K562 (cell line): ENCODE data around the gene DRAXIN. TPM values are rescaled to one million over a fixed set of nuclear protein-coding genes. Genes with fewer than 3 reads are reported as not detected.
A peak's percentile ranks its signal among the peaks of the same experiment; 100 is the strongest.

ENCODE experiments used
- HOMEZ ChIP-seq: fragments of 250-450 bp; sonication (Bioruptor Pico); IDR thresholded peaks from 2 replicates; pipeline ENCODE4 v1.4.0; 2020; ENCODE audit warnings: mild to moderate bottlenecking, moderate library complexity
- MTA1 ChIP-seq: fragments of 450-650 bp; IDR thresholded peaks from 2 replicates; pipeline ENCODE4 v1.6.1; 2017; ENCODE audit warnings: borderline replicate concordance
- PKNOX1 ChIP-seq: fragments of 450-650 bp; IDR thresholded peaks from 2 replicates; pipeline ENCODE4 v1.6.1; 2016
- PRPF4 ChIP-seq: fragments of 200-400 bp; formaldehyde crosslinking; IDR thresholded peaks from one replicate; pipeline ENCODE4 v1.6.1; 2017; ENCODE audit warnings: low read length, low read depth, mild to moderate bottlenecking; ENCODE audit not compliant: insufficient read depth, poor library complexity, severe bottlenecking
- SMARCB1 ChIP-seq: IDR thresholded peaks from 2 replicates; pipeline ENCODE4 v1.6.1; 2011; ENCODE audit warnings: improper control_type of control experiment, low read depth; ENCODE audit not compliant: insufficient read length
- SP2 ChIP-seq: IDR thresholded peaks from 2 replicates; pipeline ENCODE4 v1.6.1; 2011; ENCODE audit warnings: mild to moderate bottlenecking, low read depth, low read length, moderate library complexity; ENCODE audit not compliant: poor library complexity, severe bottlenecking; ENCODE audit errors: extremely low read depth
- ZBTB9 ChIP-seq: fragments of 450-650 bp; formaldehyde crosslinking; IDR thresholded peaks from 2 replicates; pipeline ENCODE4 v1.4.0; 2020; ENCODE audit warnings: mild to moderate bottlenecking, moderate library complexity
- ZNF764 ChIP-seq: fragments of 250-450 bp; sonication (Bioruptor Pico); IDR thresholded peaks from 2 replicates; pipeline ENCODE4 v1.4.0; 2020; ENCODE audit warnings: low read depth, mild to moderate bottlenecking, moderate library complexity
- ZNF780A ChIP-seq: fragments of 250-450 bp; sonication (Bioruptor Pico); IDR thresholded peaks from 2 replicates; pipeline ENCODE4 v1.5.0; 2021; ENCODE audit warnings: mild to moderate bottlenecking
- polyA plus RNA-seq, 8 experiments: library from polyadenylated mRNA; depleted of rRNA in 4 of 8; stranded (reverse) in 5 of 8; unstranded in 3 of 8; fragments of >200 nt; fragmentation: Nextera tagmentation in 2 of 8; fragmentation: Illumina TruSeq in 1 of 8; extraction: Ambion mirVana in 2 of 8; extraction: Trizol in 1 of 8; gene quantifications; 2 replicates each; pipeline versions ENCODE4 v1.2.1 to v1.2.3, GENCODE V29; 2011 to 2014; ENCODE audit warnings: inconsistent platforms in 1 of 8, missing spikeins in 1 of 8
- total RNA-seq, 7 experiments: library from RNA; depleted of rRNA in 6 of 7; stranded (reverse); fragments of >200 nt in 6 of 7; fragmentation: Illumina TruSeq in 2 of 7; extraction: Trizol in 2 of 7; gene quantifications; 2 replicates each; pipeline versions ENCODE4 v1.2.1 to v1.2.3, GENCODE V29; 2011 to 2021; ENCODE audit warnings: low replicate concordance in 1 of 7
- TF ChIP-seq, protein P1 (sequence below): fragments of 450-650 bp; formaldehyde crosslinking; IDR thresholded peaks from 2 replicates; pipeline ENCODE4 v1.4.0; 2022; ENCODE audit warnings: missing genetic modification characterization
- TF ChIP-seq, protein P2 (sequence below): sonication (generic); formaldehyde crosslinking; IDR thresholded peaks from 2 replicates; pipeline ENCODE4 v1.8.0; 2022; ENCODE audit warnings: mild to moderate bottlenecking, missing genetic modification reagents
- TF ChIP-seq, protein P3 (sequence below): fragments of 200-800 bp; sonication (Bioruptor generic); IDR thresholded peaks from 2 replicates; pipeline ENCODE4 v1.6.1; 2017; ENCODE audit warnings: missing genetic modification characterization, missing compliant biosample characterization
- TF ChIP-seq, protein P4 (sequence below): fragments of 450-650 bp; IDR thresholded peaks from 2 replicates; pipeline ENCODE4 v1.6.1; 2017; ENCODE audit warnings: antibody characterized with exemption, mild to moderate bottlenecking

Gene DRAXIN
- total and polyA plus RNA-seq, 9 of the 15 experiments (the other 6 are each of a cell fraction or from before 2014, with no cell fraction given) = 0.01 to 0.04 (median 0.01) TPM; not detected in 6

DNA sequence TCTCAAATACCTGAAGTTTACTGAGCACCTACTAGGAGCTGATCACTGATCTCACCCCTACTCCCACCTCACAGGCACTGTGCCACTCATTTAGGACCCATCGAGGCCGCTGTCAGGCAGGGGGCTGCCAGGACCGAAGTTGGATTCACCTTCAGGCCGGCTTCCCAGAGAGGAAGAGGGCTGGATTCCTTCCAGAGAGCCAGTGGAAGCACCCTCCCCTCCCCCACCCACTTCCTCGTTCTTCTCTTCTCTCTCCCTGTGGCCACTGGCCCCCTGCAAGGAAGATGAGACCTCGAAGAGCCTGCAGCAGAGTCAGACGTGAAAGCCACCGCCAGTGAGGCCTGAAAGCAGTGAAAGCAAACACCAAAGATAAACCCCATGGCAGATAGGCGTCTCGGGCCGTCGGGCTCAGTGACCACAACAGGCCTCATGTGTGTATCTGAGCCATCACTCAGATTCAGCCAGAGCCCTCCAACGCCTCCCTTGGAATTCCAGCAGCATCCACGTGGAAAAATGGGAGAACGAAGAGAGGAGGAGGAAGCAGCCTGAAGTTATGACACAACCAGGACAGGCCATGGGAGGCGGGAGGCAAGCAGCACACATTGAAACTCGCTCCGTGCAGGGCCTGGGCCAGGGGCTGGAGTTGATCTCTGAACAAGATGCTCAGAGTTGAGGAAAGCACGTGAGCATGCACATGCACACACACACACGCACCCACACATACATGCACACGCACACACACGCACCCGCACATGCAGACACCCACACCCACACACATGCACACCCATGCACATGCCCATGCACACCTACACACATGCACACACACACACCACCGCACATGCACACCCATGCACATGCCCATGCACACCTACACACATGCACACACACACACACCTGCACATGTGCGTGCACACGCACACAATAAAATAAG lies 38.3 kb downstream of the DRAXIN start (continued):
- TF ChIP-seq ZBTB9 (peak; percentile 33; the same call in 1 of the 2 replicates), ZNF780A (CRISPR knock-in tag) (no peak), SMARCB1 (no peak), HOMEZ (CRISPR knock-in tag) (no peak), SP2 (no peak), MTA1 (no peak), ZNF764 (CRISPR knock-in tag) (no peak), PKNOX1 (peak; percentile 32), PRPF4 (no peak)
- TF ChIP-seq, protein P1, sequence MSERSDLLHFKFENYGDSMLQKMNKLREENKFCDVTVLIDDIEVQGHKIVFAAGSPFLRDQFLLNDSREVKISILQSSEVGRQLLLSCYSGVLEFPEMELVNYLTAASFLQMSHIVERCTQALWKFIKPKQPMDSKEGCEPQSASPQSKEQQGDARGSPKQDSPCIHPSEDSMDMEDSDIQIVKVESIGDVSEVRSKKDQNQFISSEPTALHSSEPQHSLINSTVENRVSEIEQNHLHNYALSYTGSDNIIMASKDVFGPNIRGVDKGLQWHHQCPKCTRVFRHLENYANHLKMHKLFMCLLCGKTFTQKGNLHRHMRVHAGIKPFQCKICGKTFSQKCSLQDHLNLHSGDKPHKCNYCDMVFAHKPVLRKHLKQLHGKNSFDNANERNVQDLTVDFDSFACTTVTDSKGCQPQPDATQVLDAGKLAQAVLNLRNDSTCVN (CRISPR knock-in tag) = peak; percentile 84; the same call in 1 of the 2 replicates
- TF ChIP-seq, protein P2, sequence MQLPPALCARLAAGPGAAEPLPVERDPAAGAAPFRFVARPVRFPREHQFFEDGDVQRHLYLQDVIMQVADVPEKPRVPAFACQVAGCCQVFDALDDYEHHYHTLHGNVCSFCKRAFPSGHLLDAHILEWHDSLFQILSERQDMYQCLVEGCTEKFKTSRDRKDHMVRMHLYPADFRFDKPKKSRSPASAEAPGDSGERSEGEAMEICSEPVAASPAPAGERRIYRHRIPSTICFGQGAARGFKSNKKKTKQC = no peak
- TF ChIP-seq, protein P3, sequence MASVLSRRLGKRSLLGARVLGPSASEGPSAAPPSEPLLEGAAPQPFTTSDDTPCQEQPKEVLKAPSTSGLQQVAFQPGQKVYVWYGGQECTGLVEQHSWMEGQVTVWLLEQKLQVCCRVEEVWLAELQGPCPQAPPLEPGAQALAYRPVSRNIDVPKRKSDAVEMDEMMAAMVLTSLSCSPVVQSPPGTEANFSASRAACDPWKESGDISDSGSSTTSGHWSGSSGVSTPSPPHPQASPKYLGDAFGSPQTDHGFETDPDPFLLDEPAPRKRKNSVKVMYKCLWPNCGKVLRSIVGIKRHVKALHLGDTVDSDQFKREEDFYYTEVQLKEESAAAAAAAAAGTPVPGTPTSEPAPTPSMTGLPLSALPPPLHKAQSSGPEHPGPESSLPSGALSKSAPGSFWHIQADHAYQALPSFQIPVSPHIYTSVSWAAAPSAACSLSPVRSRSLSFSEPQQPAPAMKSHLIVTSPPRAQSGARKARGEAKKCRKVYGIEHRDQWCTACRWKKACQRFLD = peak; percentile 53
- TF ChIP-seq, protein P4, sequence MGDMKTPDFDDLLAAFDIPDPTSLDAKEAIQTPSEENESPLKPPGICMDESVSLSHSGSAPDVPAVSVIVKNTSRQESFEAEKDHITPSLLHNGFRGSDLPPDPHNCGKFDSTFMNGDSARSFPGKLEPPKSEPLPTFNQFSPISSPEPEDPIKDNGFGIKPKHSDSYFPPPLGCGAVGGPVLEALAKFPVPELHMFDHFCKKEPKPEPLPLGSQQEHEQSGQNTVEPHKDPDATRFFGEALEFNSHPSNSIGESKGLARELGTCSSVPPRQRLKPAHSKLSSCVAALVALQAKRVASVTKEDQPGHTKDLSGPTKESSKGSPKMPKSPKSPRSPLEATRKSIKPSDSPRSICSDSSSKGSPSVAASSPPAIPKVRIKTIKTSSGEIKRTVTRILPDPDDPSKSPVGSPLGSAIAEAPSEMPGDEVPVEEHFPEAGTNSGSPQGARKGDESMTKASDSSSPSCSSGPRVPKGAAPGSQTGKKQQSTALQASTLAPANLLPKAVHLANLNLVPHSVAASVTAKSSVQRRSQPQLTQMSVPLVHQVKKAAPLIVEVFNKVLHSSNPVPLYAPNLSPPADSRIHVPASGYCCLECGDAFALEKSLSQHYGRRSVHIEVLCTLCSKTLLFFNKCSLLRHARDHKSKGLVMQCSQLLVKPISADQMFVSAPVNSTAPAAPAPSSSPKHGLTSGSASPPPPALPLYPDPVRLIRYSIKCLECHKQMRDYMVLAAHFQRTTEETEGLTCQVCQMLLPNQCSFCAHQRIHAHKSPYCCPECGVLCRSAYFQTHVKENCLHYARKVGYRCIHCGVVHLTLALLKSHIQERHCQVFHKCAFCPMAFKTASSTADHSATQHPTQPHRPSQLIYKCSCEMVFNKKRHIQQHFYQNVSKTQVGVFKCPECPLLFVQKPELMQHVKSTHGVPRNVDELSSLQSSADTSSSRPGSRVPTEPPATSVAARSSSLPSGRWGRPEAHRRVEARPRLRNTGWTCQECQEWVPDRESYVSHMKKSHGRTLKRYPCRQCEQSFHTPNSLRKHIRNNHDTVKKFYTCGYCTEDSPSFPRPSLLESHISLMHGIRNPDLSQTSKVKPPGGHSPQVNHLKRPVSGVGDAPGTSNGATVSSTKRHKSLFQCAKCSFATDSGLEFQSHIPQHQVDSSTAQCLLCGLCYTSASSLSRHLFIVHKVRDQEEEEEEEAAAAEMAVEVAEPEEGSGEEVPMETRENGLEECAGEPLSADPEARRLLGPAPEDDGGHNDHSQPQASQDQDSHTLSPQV = no peak; the same call in 1 of the 2 replicates
